Activated naive CD4-positive, alpha-beta T cell treated with anti-CD3 and anti-CD28 coated beads, Interleukin-2, amount 50 U/mL, for 24 hours (primary cell): Measurements from ENCODE around the gene VTI1A.
"Not testable (repeated sequence)": the region's sequence is repeated elsewhere in the genome, so short reads cannot be mapped to it uniquely, and the experiment has no call there.

Source experiments
- H3K27ac Mint-ChIP-seq: one replicate; pipeline ENCODE4 v1.8.0; 2021; ENCODE audit warnings: mild to moderate bottlenecking, mixed read lengths
- H3K27me3 Mint-ChIP-seq: one replicate; pipeline ENCODE4 v1.8.0; 2021; ENCODE audit warnings: mixed read lengths
- H3K36me3 Mint-ChIP-seq: one replicate; pipeline ENCODE4 v1.8.0; 2021; ENCODE audit warnings: mixed read lengths
- H3K4me1 Mint-ChIP-seq: one replicate; pipeline ENCODE4 v1.8.0; 2021; ENCODE audit warnings: mixed read lengths
- H3K4me3 Mint-ChIP-seq: one replicate; pipeline ENCODE4 v1.8.0; 2021; ENCODE audit warnings: mild to moderate bottlenecking, mixed read lengths
- H3K9me3 Mint-ChIP-seq: one replicate; pipeline ENCODE4 v1.8.0; 2021; ENCODE audit warnings: mixed read lengths

The VTI1A gene

GRCh38 chr10:112536663-112537062 is 89.6 kb downstream of the VTI1A start:
- Mint-ChIP-seq H3K36me3 (peaks cover 27% of the 10 kb centered on the region), H3K4me3 (no peak overlapping the region), H3K27ac (peak overlapping the region; percentile 65), H3K9me3 (no peaks in the 10 kb centered on the region), H3K4me1 (peaks cover 22% of the 10 kb centered on the region), H3K27me3 (no peaks in the 10 kb centered on the region)

- no peak overlapping the region for H3K27ac Mint-ChIP-seq
- H3K4me3 Mint-ChIP-seq: no peak overlapping the region
- H3K36me3 Mint-ChIP-seq: peaks cover 35% of the 10 kb centered on the region
- peaks cover 9% of the 10 kb centered on the region for H3K4me1 Mint-ChIP-seq
- no peaks in the 10 kb centered on the region for H3K9me3 Mint-ChIP-seq
- H3K27me3 Mint-ChIP-seq: no peaks in the 10 kb centered on the region
These were observed 91.2 kb downstream of the VTI1A start for GRCh38 chr10:112538168-112538567.

GRCh38 chr10:112539340-112539739 is 92.3 kb downstream of the VTI1A start:
- Mint-ChIP-seq H3K4me1 (peaks cover 5% of the 10 kb centered on the region), H3K9me3 (no peaks in the 10 kb centered on the region), H3K4me3 (no peak overlapping the region), H3K36me3 (peaks cover 40% of the 10 kb centered on the region), H3K27ac (no peak overlapping the region), H3K27me3 (no peaks in the 10 kb centered on the region)

- H3K27ac Mint-ChIP-seq, H3K9me3 Mint-ChIP-seq, H3K27me3 Mint-ChIP-seq, H3K4me3 Mint-ChIP-seq, H3K4me1 Mint-ChIP-seq: not testable (repeated sequence)
- H3K36me3 Mint-ChIP-seq: peaks cover 46% of the 10 kb centered on the region
These were observed 95.8 kb downstream of the VTI1A start for GRCh38 chr10:112542823-112543222.

GRCh38 chr10:112546474-112546873 is 99.5 kb downstream of the VTI1A start:
- Mint-ChIP-seq H3K9me3 (no peaks in the 10 kb centered on the region), H3K27ac (no peak overlapping the region), H3K4me3 (no peak overlapping the region), H3K4me1 (no peaks in the 10 kb centered on the region), H3K27me3 (no peaks in the 10 kb centered on the region), H3K36me3 (peaks cover 34% of the 10 kb centered on the region)

- Mint-ChIP-seq H3K27ac (peak overlapping the region; percentile 59), H3K36me3 (peaks cover 30% of the 10 kb centered on the region), H3K9me3 (no peaks in the 10 kb centered on the region), H3K4me3 (no peak overlapping the region), H3K4me1 (no peaks in the 10 kb centered on the region), H3K27me3 (no peaks in the 10 kb centered on the region)
These were observed 101.7 kb downstream of the VTI1A start for GRCh38 chr10:112548535-112549276.

- H3K4me1 Mint-ChIP-seq: peaks cover 5% of the 10 kb centered on the region
- no peaks in the 10 kb centered on the region for H3K27me3 Mint-ChIP-seq
- no peak overlapping the region for H3K4me3 Mint-ChIP-seq
- peaks cover 23% of the 10 kb centered on the region for H3K36me3 Mint-ChIP-seq
- H3K27ac Mint-ChIP-seq: no peak overlapping the region
- no peaks in the 10 kb centered on the region for H3K9me3 Mint-ChIP-seq
These were observed 105.6 kb downstream of the VTI1A start for GRCh38 chr10:112552593-112553110.

- peaks cover 23% of the 10 kb centered on the region for H3K36me3 Mint-ChIP-seq
- H3K9me3 Mint-ChIP-seq: no peaks in the 10 kb centered on the region
- no peak overlapping the region for H3K4me3 Mint-ChIP-seq
- H3K4me1 Mint-ChIP-seq: peaks cover 10% of the 10 kb centered on the region
- H3K27me3 Mint-ChIP-seq: no peaks in the 10 kb centered on the region
- H3K27ac Mint-ChIP-seq: no peak overlapping the region
These were observed 106.3 kb downstream of the VTI1A start for GRCh38 chr10:112553315-112553714.

- Mint-ChIP-seq H3K27ac (no peak overlapping the region), H3K9me3 (no peaks in the 10 kb centered on the region), H3K27me3 (no peaks in the 10 kb centered on the region), H3K4me1 (peaks cover 13% of the 10 kb centered on the region), H3K36me3 (peaks cover 16% of the 10 kb centered on the region), H3K4me3 (no peak overlapping the region)
These were observed 107.2 kb downstream of the VTI1A start for GRCh38 chr10:112554263-112554662.

- Mint-ChIP-seq H3K4me3 (no peak overlapping the region), H3K9me3 (no peaks in the 10 kb centered on the region), H3K36me3 (peaks cover 11% of the 10 kb centered on the region), H3K27ac (no peak overlapping the region), H3K27me3 (no peaks in the 10 kb centered on the region), H3K4me1 (peaks cover 13% of the 10 kb centered on the region)
These were observed 110.2 kb downstream of the VTI1A start for GRCh38 chr10:112557197-112557596.

GRCh38 chr10:112558476-112559142 is 111.6 kb downstream of the VTI1A start:
- no peak overlapping the region for H3K4me3 Mint-ChIP-seq
- peaks cover 13% of the 10 kb centered on the region for H3K4me1 Mint-ChIP-seq
- H3K9me3 Mint-ChIP-seq: no peaks in the 10 kb centered on the region
- no peaks in the 10 kb centered on the region for H3K27me3 Mint-ChIP-seq
- peaks cover 2% of the 10 kb centered on the region for H3K36me3 Mint-ChIP-seq
- H3K27ac Mint-ChIP-seq: no peak overlapping the region

- Mint-ChIP-seq H3K27ac (no peak overlapping the region), H3K4me1 (peaks cover 13% of the 10 kb centered on the region), H3K36me3 (peaks cover 2% of the 10 kb centered on the region), H3K9me3 (no peaks in the 10 kb centered on the region), H3K4me3 (no peak overlapping the region), H3K27me3 (no peaks in the 10 kb centered on the region)
These were observed 112.3 kb downstream of the VTI1A start for GRCh38 chr10:112559349-112559748.

- Mint-ChIP-seq H3K9me3 (no peaks in the 10 kb centered on the region), H3K27me3 (no peaks in the 10 kb centered on the region), H3K36me3 (no peaks in the 10 kb centered on the region), H3K27ac (no peak overlapping the region), H3K4me3 (no peak overlapping the region), H3K4me1 (peaks cover 12% of the 10 kb centered on the region)
These were observed 115.1 kb downstream of the VTI1A start for GRCh38 chr10:112562122-112562521.

GRCh38 chr10:112562809-112563663 is 116.0 kb downstream of the VTI1A start:
- Mint-ChIP-seq H3K4me3 (no peak overlapping the region), H3K27ac (no peak overlapping the region), H3K4me1 (peaks cover 4% of the 10 kb centered on the region), H3K36me3 (no peaks in the 10 kb centered on the region), H3K9me3 (no peaks in the 10 kb centered on the region), H3K27me3 (no peaks in the 10 kb centered on the region)

GRCh38 chr10:112564337-112564736 is 117.3 kb downstream of the VTI1A start:
- Mint-ChIP-seq H3K36me3 (peaks cover 3% of the 10 kb centered on the region), H3K4me3 (no peak overlapping the region), H3K27ac (no peak overlapping the region), H3K4me1 (no peaks in the 10 kb centered on the region), H3K9me3 (no peaks in the 10 kb centered on the region), H3K27me3 (no peaks in the 10 kb centered on the region)
